WI38 (cell line): ENCODE data around the gene MDGA2.

Experiments used
- H3K4me3 ChIP-seq: 2 replicates; pipeline ENCODE4 v1.5.1; 2011; ENCODE audit warnings: low read depth, mild to moderate bottlenecking, control low read depth, low read length
- CTCF ChIP-seq: IDR thresholded peaks from 2 replicates; pipeline ENCODE4 v1.5.1; 2012; ENCODE audit warnings: low read depth, mild to moderate bottlenecking, control low read depth, low read length

MDGA2 gene

GRCh38 chr14:47425302-47425701, 250.1 kb downstream of the MDGA2 start:
- TF ChIP-seq CTCF = no peak
- no peak overlapping the region for H3K4me3 ChIP-seq

GRCh38 chr14:47422191-47422590, 253.2 kb downstream of the MDGA2 start:
- H3K4me3 ChIP-seq = no peak overlapping the region
- TF ChIP-seq CTCF = no peak

GRCh38 chr14:47411523-47411922, 263.9 kb downstream of the MDGA2 start:
- TF ChIP-seq CTCF = no peak
- H3K4me3 ChIP-seq = no peak overlapping the region

GRCh38 chr14:47392326-47392725, 283.1 kb downstream of the MDGA2 start:
- TF ChIP-seq CTCF = no peak

GRCh38 chr14:47390831-47391504, 284.4 kb downstream of the MDGA2 start:
- TF ChIP-seq CTCF = no peak
- no peak overlapping the region for H3K4me3 ChIP-seq

More at GRCh38 chr14:47392326-47392725, 283.1 kb downstream of the MDGA2 start:
- H3K4me3 ChIP-seq = no peak overlapping the region

- no peak overlapping the region for H3K4me3 ChIP-seq
- no peak for TF ChIP-seq CTCF
Observed at GRCh38 chr14:47389535-47389934, 285.9 kb downstream of the MDGA2 start.

- TF ChIP-seq CTCF = no peak
- no peak overlapping the region for H3K4me3 ChIP-seq
Observed at GRCh38 chr14:47366006-47366405, 309.4 kb downstream of the MDGA2 start.
